Esophagus squamous epithelium (tissue), 4 donors: Measurements from ENCODE around the gene TNFSF10.

Experiments
- CTCF ChIP-seq, 6 experiments: fragments of 450-650 bp in 4 of 6; fragments of 200-600 bp in 2 of 6; sonication (generic) in 2 of 6; IDR thresholded peaks; one replicate each; pipeline ENCODE4 v1.5.1; 2016 to 2019; ENCODE audit warnings: antibody characterized with exemption in 6 of 6, mild to moderate bottlenecking in 4 of 6, moderate library complexity in 4 of 6
- POLR2A ChIP-seq, 4 donors: fragments of 450-650 bp; IDR thresholded peaks; one replicate each; pipeline ENCODE4 v1.6.1; 2017; ENCODE audit warnings: antibody characterized with exemption in 4 of 4, mild to moderate bottlenecking in 4 of 4, moderate library complexity in 3 of 4

GRCh38 chr3:172524611-172525010 lies 1.4 kb upstream of the TNFSF10 start:
- no peak for TF ChIP-seq CTCF (IDR thresholded peaks at IDR 0.05)
- no peak for TF ChIP-seq POLR2A (IDR thresholded peaks at IDR 0.05)
